ENCODE measurements around the gene B4GALNT4.

GRCh38 chr11:390175-390574, 20.9 kb downstream of the B4GALNT4 start:
- TF ChIP-seq CTCF (IDR thresholded peaks at IDR 0.05) (no peak), EP300 (IDR thresholded peaks at IDR 0.05) (no peak), MAX (IDR thresholded peaks at IDR 0.05) (no peak), FOSL2 (IDR thresholded peaks at IDR 0.05) (no peak), FOSL2 (CRISPR knock-in tag; IDR thresholded peaks at IDR 0.05) (no peak)
